WTC11 (cell line): ENCODE results near the gene LDLRAD3. TPM values are rescaled to one million over a fixed set of nuclear protein-coding genes. Genes with fewer than 3 reads are reported as not detected.

Source experiments
- ATAC-seq: fragments of 200-7000 bp; cut with Tn5 transposase; 2 replicates; pipeline ENCODE4 v1.10.0; 2021; ENCODE audit warnings: mild to moderate bottlenecking, moderate library complexity
- CTCF ChIA-PET: fragments of 300-600 bp; sonication (Branson Sonifier 250); formaldehyde crosslinking; loops from one replicate; lab custom pipeline; 2021; ENCODE audit warnings: antibody characterized with exemption; lab: Charles Lee
- POLR2A ChIA-PET: fragments of 350-600 bp; sonication (Branson Sonifier 250); formaldehyde crosslinking; loops from one replicate; lab custom pipeline; 2021; ENCODE audit warnings: antibody characterized with exemption; lab: Charles Lee
- DNase-seq: peaks from one replicate; pipeline ENCODE4 v3.0.0; 2021; ENCODE audit warnings: low spot score
- H3K27ac Mint-ChIP-seq: 2 replicates; pipeline ENCODE4 v1.8.0; 2021; ENCODE audit warnings: mixed read lengths
- H3K27me3 Mint-ChIP-seq: 2 replicates; pipeline ENCODE4 v1.8.0; 2021; ENCODE audit warnings: low read depth, mild to moderate bottlenecking, moderate library complexity, mixed read lengths
- H3K36me3 Mint-ChIP-seq: 2 replicates; pipeline ENCODE4 v1.8.0; 2021; ENCODE audit warnings: mixed read lengths
- H3K4me1 Mint-ChIP-seq: 2 replicates; pipeline ENCODE4 v1.8.0; 2022; ENCODE audit warnings: mixed read lengths
- H3K4me3 Mint-ChIP-seq: 2 replicates; pipeline ENCODE4 v1.8.0; 2021; ENCODE audit warnings: mild to moderate bottlenecking, moderate library complexity, mixed read lengths
- H3K9me3 Mint-ChIP-seq: 2 replicates; pipeline ENCODE4 v1.8.0; 2021; ENCODE audit warnings: mixed read lengths
- AR ChIP-seq: fragments of 250-450 bp; sonication (Bioruptor Pico); IDR thresholded peaks from 2 replicates; pipeline ENCODE4 v1.9.0; 2021; ENCODE audit warnings: mild to moderate bottlenecking
- ATF1 ChIP-seq: sonication (generic); formaldehyde crosslinking; IDR thresholded peaks from 2 replicates; pipeline ENCODE4 v1.8.1; 2023; ENCODE audit warnings: mild to moderate bottlenecking, moderate library complexity, missing genetic modification reagents
- CREM ChIP-seq: sonication (generic); formaldehyde crosslinking; IDR thresholded peaks from 2 replicates; pipeline ENCODE4 v1.8.1; 2022; ENCODE audit warnings: mild to moderate bottlenecking, missing genetic modification reagents, moderate library complexity
- ETV6 ChIP-seq: sonication (generic); formaldehyde crosslinking; IDR thresholded peaks from 2 replicates; pipeline ENCODE4 v1.8.1; 2022; ENCODE audit warnings: mild to moderate bottlenecking, missing genetic modification reagents
- GABPB1 ChIP-seq: sonication (generic); formaldehyde crosslinking; IDR thresholded peaks from 2 replicates; pipeline ENCODE4 v1.8.1; 2023; ENCODE audit warnings: mild to moderate bottlenecking, missing genetic modification reagents
- HMGXB4 ChIP-seq: sonication (generic); formaldehyde crosslinking; IDR thresholded peaks from 2 replicates; pipeline ENCODE4 v1.8.1; 2023; ENCODE audit warnings: mild to moderate bottlenecking, moderate library complexity, missing genetic modification reagents
- IRF2 ChIP-seq: sonication (generic); formaldehyde crosslinking; IDR thresholded peaks from 2 replicates; pipeline ENCODE4 v1.8.0; 2022; ENCODE audit warnings: low read depth, missing genetic modification reagents, borderline replicate concordance
- MXD4 ChIP-seq: fragments of 250-450 bp; sonication (Bioruptor Pico); IDR thresholded peaks from 2 replicates; pipeline ENCODE4 v1.8.0; 2021; ENCODE audit warnings: mild to moderate bottlenecking, moderate library complexity, borderline replicate concordance
- NFE2L1 ChIP-seq: sonication (generic); formaldehyde crosslinking; IDR thresholded peaks from 2 replicates; pipeline ENCODE4 v1.8.1; 2023; ENCODE audit warnings: missing genetic modification reagents
- NR1H2 ChIP-seq: sonication (generic); formaldehyde crosslinking; IDR thresholded peaks from 2 replicates; pipeline ENCODE4 v1.9.0; 2021; ENCODE audit warnings: mild to moderate bottlenecking, moderate library complexity, missing genetic modification reagents
- RELA ChIP-seq: sonication (generic); formaldehyde crosslinking; IDR thresholded peaks from 2 replicates; pipeline ENCODE4 v1.8.1; 2022; ENCODE audit warnings: missing genetic modification reagents, mild to moderate bottlenecking, borderline replicate concordance
- SMAD4 ChIP-seq: sonication (generic); formaldehyde crosslinking; IDR thresholded peaks from 2 replicates; pipeline ENCODE4 v1.8.0; 2022; ENCODE audit warnings: mild to moderate bottlenecking, missing genetic modification reagents
- TCF7 ChIP-seq: sonication (generic); formaldehyde crosslinking; IDR thresholded peaks from 2 replicates; pipeline ENCODE4 v1.8.0; 2022; ENCODE audit warnings: mild to moderate bottlenecking, low read depth, missing genetic modification reagents, moderate library complexity
- TEAD4 ChIP-seq: sonication (generic); formaldehyde crosslinking; IDR thresholded peaks from 2 replicates; pipeline ENCODE4 v1.8.0; 2022; ENCODE audit warnings: mild to moderate bottlenecking, missing genetic modification reagents
- ZBTB21 ChIP-seq: sonication (generic); formaldehyde crosslinking; IDR thresholded peaks from 2 replicates; pipeline ENCODE4 v1.8.1; 2023; ENCODE audit warnings: mild to moderate bottlenecking, missing genetic modification reagents, borderline replicate concordance
- ZNF219 ChIP-seq: sonication (generic); formaldehyde crosslinking; IDR thresholded peaks from 2 replicates; pipeline ENCODE4 v1.8.0; 2023; ENCODE audit warnings: missing genetic modification reagents, mild to moderate bottlenecking, borderline replicate concordance
- total RNA-seq: library from RNA; stranded (reverse); gene quantifications from 3 replicates; pipeline ENCODE4 v1.2.3, GENCODE V29; 2021
- TF ChIP-seq, protein P1 (sequence below): fragments of 250-450 bp; sonication (Bioruptor Pico); IDR thresholded peaks from 2 replicates; pipeline ENCODE4 v1.9.0; 2021; ENCODE audit warnings: mild to moderate bottlenecking
- TF ChIP-seq, protein P2 (sequence below): sonication (generic); formaldehyde crosslinking; IDR thresholded peaks from 2 replicates; pipeline ENCODE4 v1.8.1; 2022; ENCODE audit warnings: low read depth, missing genetic modification reagents, borderline replicate concordance
- TF ChIP-seq, protein P3 (sequence below): sonication (generic); formaldehyde crosslinking; IDR thresholded peaks from 2 replicates; pipeline ENCODE4 v1.8.1; 2023; ENCODE audit warnings: mild to moderate bottlenecking, missing genetic modification reagents, moderate library complexity
- TF ChIP-seq, protein P4 (sequence below): sonication (generic); formaldehyde crosslinking; IDR thresholded peaks from 2 replicates; pipeline ENCODE4 v1.8.0; 2023; ENCODE audit warnings: missing genetic modification reagents

LDLRAD3 gene
- total RNA-seq, 1 experiment from 2014 or later = 14.5 TPM

DNA sequence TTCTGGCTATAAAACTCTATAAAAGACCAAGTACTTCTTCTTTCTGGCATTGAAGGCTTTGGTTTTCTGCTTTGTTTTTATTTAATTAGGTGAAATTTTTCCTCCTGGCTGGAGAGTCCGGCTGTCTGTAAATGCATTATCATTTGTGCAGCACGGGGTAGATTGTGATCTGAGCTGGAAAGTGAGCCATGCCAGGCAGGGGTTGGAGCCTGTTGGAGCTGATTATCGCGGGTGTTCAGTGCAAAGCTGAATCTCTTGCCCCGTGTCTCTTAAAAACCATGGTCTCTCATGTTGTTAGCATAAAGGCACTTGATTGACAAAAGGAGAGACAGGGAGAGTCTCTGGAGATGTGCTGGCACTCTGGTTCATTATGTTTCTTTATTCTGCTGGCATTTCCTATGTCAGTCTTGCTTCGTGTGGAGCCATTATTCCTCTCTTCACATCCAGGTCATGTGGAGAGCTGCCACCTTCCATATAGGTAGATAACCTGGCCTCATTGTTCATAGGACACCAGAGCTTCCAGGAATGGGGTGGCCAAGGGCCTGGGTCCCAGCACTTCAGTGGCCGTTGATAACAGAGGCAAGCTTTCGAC lies 75.2 kb downstream of the LDLRAD3 start:
- ATAC-seq (no peak), DNase-seq (no peak)
- Mint-ChIP-seq H3K9me3 (no peaks in the 10 kb centered on the region), H3K27me3 (no peaks in the 10 kb centered on the region), H3K4me1 (peaks cover 52% of the 10 kb centered on the region), H3K27ac (no peak overlapping the region), H3K4me3 (no peak overlapping the region), H3K36me3 (no peaks in the 10 kb centered on the region)
- POLR2A ChIA-PET = no interaction called here
- CTCF ChIA-PET = interaction anchor here (0.6 to 3.0 kb wide), 4 partner anchors 51 to 370 kb away, joined by 3 to 10 read pairs (median 4); no protein-coding TSS in a partner anchor
- TF ChIP-seq, protein P1, sequence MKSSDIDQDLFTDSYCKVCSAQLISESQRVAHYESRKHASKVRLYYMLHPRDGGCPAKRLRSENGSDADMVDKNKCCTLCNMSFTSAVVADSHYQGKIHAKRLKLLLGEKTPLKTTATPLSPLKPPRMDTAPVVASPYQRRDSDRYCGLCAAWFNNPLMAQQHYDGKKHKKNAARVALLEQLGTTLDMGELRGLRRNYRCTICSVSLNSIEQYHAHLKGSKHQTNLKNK (CRISPR knock-in tag) = no peak
- no peak for TF ChIP-seq ZBTB21
- no peak for TF ChIP-seq IRF2 (CRISPR knock-in tag)
- TF ChIP-seq AR = no peak
- no peak for TF ChIP-seq CREM
- TF ChIP-seq, protein P2, sequence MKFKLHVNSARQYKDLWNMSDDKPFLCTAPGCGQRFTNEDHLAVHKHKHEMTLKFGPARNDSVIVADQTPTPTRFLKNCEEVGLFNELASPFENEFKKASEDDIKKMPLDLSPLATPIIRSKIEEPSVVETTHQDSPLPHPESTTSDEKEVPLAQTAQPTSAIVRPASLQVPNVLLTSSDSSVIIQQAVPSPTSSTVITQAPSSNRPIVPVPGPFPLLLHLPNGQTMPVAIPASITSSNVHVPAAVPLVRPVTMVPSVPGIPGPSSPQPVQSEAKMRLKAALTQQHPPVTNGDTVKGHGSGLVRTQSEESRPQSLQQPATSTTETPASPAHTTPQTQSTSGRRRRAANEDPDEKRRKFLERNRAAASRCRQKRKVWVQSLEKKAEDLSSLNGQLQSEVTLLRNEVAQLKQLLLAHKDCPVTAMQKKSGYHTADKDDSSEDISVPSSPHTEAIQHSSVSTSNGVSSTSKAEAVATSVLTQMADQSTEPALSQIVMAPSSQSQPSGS (CRISPR knock-in tag) = no peak

- Mint-ChIP-seq H3K27ac (no peak overlapping the region), H3K4me3 (no peak overlapping the region), H3K9me3 (no peaks in the 10 kb centered on the region), H3K4me1 (peaks cover 55% of the 10 kb centered on the region), H3K27me3 (no peaks in the 10 kb centered on the region)
- CTCF ChIA-PET = interaction anchor here (0.6 to 3.0 kb wide), 3 partner anchors 50 to 370 kb away, joined by 3 to 10 read pairs (median 4); no protein-coding TSS in a partner anchor
- ATAC-seq = peak; percentile 13; the same call in 1 of the 2 replicates
- TF ChIP-seq NR1H2 (CRISPR knock-in tag) (no peak), ETV6 (CRISPR knock-in tag) (no peak), TCF7 (CRISPR knock-in tag) (no peak)
- TF ChIP-seq, protein P3, sequence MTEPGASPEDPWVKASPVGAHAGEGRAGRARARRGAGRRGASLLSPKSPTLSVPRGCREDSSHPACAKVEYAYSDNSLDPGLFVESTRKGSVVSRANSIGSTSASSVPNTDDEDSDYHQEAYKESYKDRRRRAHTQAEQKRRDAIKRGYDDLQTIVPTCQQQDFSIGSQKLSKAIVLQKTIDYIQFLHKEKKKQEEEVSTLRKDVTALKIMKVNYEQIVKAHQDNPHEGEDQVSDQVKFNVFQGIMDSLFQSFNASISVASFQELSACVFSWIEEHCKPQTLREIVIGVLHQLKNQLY = no peak
- TF ChIP-seq, protein P4, sequence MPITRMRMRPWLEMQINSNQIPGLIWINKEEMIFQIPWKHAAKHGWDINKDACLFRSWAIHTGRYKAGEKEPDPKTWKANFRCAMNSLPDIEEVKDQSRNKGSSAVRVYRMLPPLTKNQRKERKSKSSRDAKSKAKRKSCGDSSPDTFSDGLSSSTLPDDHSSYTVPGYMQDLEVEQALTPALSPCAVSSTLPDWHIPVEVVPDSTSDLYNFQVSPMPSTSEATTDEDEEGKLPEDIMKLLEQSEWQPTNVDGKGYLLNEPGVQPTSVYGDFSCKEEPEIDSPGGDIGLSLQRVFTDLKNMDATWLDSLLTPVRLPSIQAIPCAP (CRISPR knock-in tag) = no peak
- TF ChIP-seq, all 79 proteins: peak for 0
- POLR2A ChIA-PET = no interaction called here
- DNase-seq = no peak
- no peaks in the 10 kb centered on the region for H3K36me3 Mint-ChIP-seq
These were observed 75.9 kb downstream of the LDLRAD3 start for GRCh38 chr11:36019722-36020121.

GRCh38 chr11:36022882-36023281 lies 79.0 kb downstream of the LDLRAD3 start:
- POLR2A ChIA-PET = no interaction called here
- H3K27me3 Mint-ChIP-seq = no peaks in the 10 kb centered on the region
- CTCF ChIA-PET = interaction anchor here (0.6 to 3.8 kb wide), 5 partner anchors 19 to 201 kb away, joined by 4 to 25 read pairs (median 6); no protein-coding TSS in a partner anchor
- peaks cover 6% of the 10 kb centered on the region for H3K36me3 Mint-ChIP-seq
- ATAC-seq (no peak), DNase-seq (no peak)
- H3K4me1 Mint-ChIP-seq = peaks cover 71% of the 10 kb centered on the region
- H3K4me3 Mint-ChIP-seq = no peak overlapping the region
- no peak overlapping the region for H3K27ac Mint-ChIP-seq
- peaks cover 5% of the 10 kb centered on the region; the same call in 1 of the 2 replicates for H3K9me3 Mint-ChIP-seq
- TF ChIP-seq TEAD4 (CRISPR knock-in tag) (no peak), MXD4 (CRISPR knock-in tag) (no peak), ATF1 (no peak), ZNF219 (CRISPR knock-in tag) (no peak), GABPB1 (CRISPR knock-in tag) (no peak), HMGXB4 (CRISPR knock-in tag) (no peak), SMAD4 (no peak), NFE2L1 (no peak), RELA (CRISPR knock-in tag) (no peak)
- TF ChIP-seq, protein P3 = no peak
